ENCODE measurements around the gene HMCES. TPM values are rescaled to one million over a fixed set of nuclear protein-coding genes. Genes with fewer than 3 reads are reported as not detected.

Gene HMCES
- total and polyA plus RNA-seq, 2 of the 13 experiments (the other 11 are each of a cell fraction or from before 2014, with no cell fraction given) = 16.1 to 37.5 TPM

GRCh38 chr3:129278966-129279906 is 566 bp downstream of the HMCES start (continued):
- TF ChIP-seq POLR2A (IDR thresholded peaks at IDR 0.05; ENCODE audit: insufficient read depth in 1 of 2, low read depth in 2 of 2, low read length in 2 of 2) (peak in 1 of 2 experiments; percentile 86; a peak in 3 of 4 replicates), NFKB2 (CRISPR knock-in tag; IDR thresholded peaks at IDR 0.05; ENCODE audit: borderline replicate concordance) (peak; percentile 25; the same call in 1 of the 2 replicates), HNF1B (CRISPR knock-in tag; IDR thresholded peaks at IDR 0.05) (0 out of 2 replicates have a peak, but pooled peaks have one; percentile 28), ZNF260 (CRISPR knock-in tag; IDR thresholded peaks at IDR 0.05; ENCODE audit: borderline replicate concordance, low read depth) (no peak), SRY (CRISPR knock-in tag; IDR thresholded peaks at IDR 0.05) (peak; percentile 66; the same call in 1 of the 2 replicates), RFX5 (IDR thresholded peaks at IDR 0.05; ENCODE audit: low read depth, low read length) (no peak), ZNF567 (CRISPR knock-in tag; IDR thresholded peaks at IDR 0.05; ENCODE audit: borderline replicate concordance) (0 out of 2 replicates have a peak, but pooled peaks have one; percentile 26), ERF (CRISPR knock-in tag; IDR thresholded peaks at IDR 0.05) (no peak), HNRNPK (IDR thresholded peaks at IDR 0.05; ENCODE audit: low read depth, low read length, poor library complexity, severe bottlenecking) (peak; percentile 99), SAP130 (CRISPR knock-in tag; IDR thresholded peaks at IDR 0.05; ENCODE audit: low read depth) (peak; percentile 43; the same call in 1 of the 2 replicates), ZNF672 (CRISPR knock-in tag; IDR thresholded peaks at IDR 0.05) (no peak), ZHX2 (IDR thresholded peaks at IDR 0.05; ENCODE audit: low read depth) (no peak), ZHX2 (CRISPR knock-in tag; IDR thresholded peaks at IDR 0.05; ENCODE audit: borderline replicate concordance) (no peak), CEBPZ (IDR thresholded peaks at IDR 0.05; ENCODE audit: low read length) (no peak), AGO1 (IDR thresholded peaks at IDR 0.05; ENCODE audit: low read depth, low read length, poor library complexity, severe bottlenecking) (peak; percentile 93), CCAR2 (optimal IDR thresholded peaks at IDR 0.05; ENCODE audit: low read depth, low read length) (no peak), ZNF451 (CRISPR knock-in tag; IDR thresholded peaks at IDR 0.05) (peak; percentile 44; the same call in 1 of the 2 replicates), ZNF441 (CRISPR knock-in tag; IDR thresholded peaks at IDR 0.05; ENCODE audit: borderline replicate concordance) (no peak)
